NB4 (cell line): ENCODE results near the gene PFN2.

ENCODE experiments used
- POLR2A ChIP-seq: IDR thresholded peaks from 2 replicates; pipeline ENCODE4 v1.6.1; 2011; ENCODE audit warnings: mild to moderate bottlenecking; ENCODE audit not compliant: insufficient read length; ENCODE audit errors: extremely low read depth
- TF ChIP-seq, protein P1 (sequence below): IDR thresholded peaks from one replicate; pipeline ENCODE4 v1.5.1; 2012; ENCODE audit warnings: low read depth, low read length

GRCh38 chr3:150013801-150014200 lies 43.1 kb upstream of the PFN2 start:
- no peak for TF ChIP-seq POLR2A
- TF ChIP-seq, protein P1, sequence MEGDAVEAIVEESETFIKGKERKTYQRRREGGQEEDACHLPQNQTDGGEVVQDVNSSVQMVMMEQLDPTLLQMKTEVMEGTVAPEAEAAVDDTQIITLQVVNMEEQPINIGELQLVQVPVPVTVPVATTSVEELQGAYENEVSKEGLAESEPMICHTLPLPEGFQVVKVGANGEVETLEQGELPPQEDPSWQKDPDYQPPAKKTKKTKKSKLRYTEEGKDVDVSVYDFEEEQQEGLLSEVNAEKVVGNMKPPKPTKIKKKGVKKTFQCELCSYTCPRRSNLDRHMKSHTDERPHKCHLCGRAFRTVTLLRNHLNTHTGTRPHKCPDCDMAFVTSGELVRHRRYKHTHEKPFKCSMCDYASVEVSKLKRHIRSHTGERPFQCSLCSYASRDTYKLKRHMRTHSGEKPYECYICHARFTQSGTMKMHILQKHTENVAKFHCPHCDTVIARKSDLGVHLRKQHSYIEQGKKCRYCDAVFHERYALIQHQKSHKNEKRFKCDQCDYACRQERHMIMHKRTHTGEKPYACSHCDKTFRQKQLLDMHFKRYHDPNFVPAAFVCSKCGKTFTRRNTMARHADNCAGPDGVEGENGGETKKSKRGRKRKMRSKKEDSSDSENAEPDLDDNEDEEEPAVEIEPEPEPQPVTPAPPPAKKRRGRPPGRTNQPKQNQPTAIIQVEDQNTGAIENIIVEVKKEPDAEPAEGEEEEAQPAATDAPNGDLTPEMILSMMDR: no peak
